ENCODE results near the gene TMEM273. TPM values are rescaled to one million over a fixed set of nuclear protein-coding genes. Genes with fewer than 3 reads are reported as not detected.

The TMEM273 gene
- total RNA-seq, 5 donors from 2014 or later (not counting 1 experiment from before 2014, with no cell fraction given), result 8.4 to 22.9 (median 15.6) TPM

- no peaks in the 10 kb centered on the region for H3K9me3 Mint-ChIP-seq
- POLR2A ChIA-PET, result no interaction called here
- DNase-seq (no peak), ATAC-seq (replicated peaks in 1 of 4) (no peak)
- Histone ChIP-seq H3K9me3 (no peaks in the 10 kb centered on the region), H3K36me3 (ENCODE audit: control insufficient read depth in 2 of 2, extremely low read depth in 1 of 2, insufficient read depth in 1 of 2, low read length in 1 of 2) (no peaks in the 10 kb centered on the region), H3K27ac (ENCODE audit: low read length) (no peak overlapping the region), H3K4me1 (ENCODE audit: control insufficient read depth in 1 of 2, extremely low read depth in 1 of 2, insufficient read depth in 2 of 2, low read length in 2 of 2) (peaks cover 0 to 37% of the 10 kb centered on the region in 2 experiments), H3K27me3 (replicated peaks in 1 of 2; ENCODE audit: control insufficient read depth in 2 of 2, extremely low read depth in 1 of 2, insufficient read depth in 2 of 2, low read length in 1 of 2) (peaks cover 0 to 5% of the 10 kb centered on the region in 2 experiments), H3K4me3 (ENCODE audit: control insufficient read depth in 1 of 2, extremely low read depth in 1 of 2, low read length in 1 of 2) (no peak overlapping the region)
- no peak overlapping the region for H3K4me3 Mint-ChIP-seq
- CTCF ChIA-PET, result interaction anchor here in 1 of 2 donors (0.6 kb wide), 1 partner anchor 45 kb away, joined by 3 read pairs; no protein-coding TSS in a partner anchor
- peaks cover 0 to 7% of the 10 kb centered on the region in 2 donors for H3K27me3 Mint-ChIP-seq
- H3K27ac Mint-ChIP-seq, result no peak overlapping the region
- peaks cover 5 to 71% (median 24%) of the 10 kb centered on the region in 3 donors for H3K4me1 Mint-ChIP-seq
- WGBS (ENCODE audit: insufficient coverage), result 91% methylated on average over 4 of the region's 8 CpGs
- no peaks in the 10 kb centered on the region for H3K36me3 Mint-ChIP-seq
Measured at GRCh38 chr10:49175587-49176309, 12.4 kb downstream of the TMEM273 start.

- no peaks in the 10 kb centered on the region for H3K9me3 ChIP-seq
- no peaks in the 10 kb centered on the region for H3K9me3 Mint-ChIP-seq
- H3K27me3 Mint-ChIP-seq, result peaks cover 0 to 7% of the 10 kb centered on the region in 2 donors
- H3K36me3 Mint-ChIP-seq, result no peaks in the 10 kb centered on the region
- DNase-seq (no peak), ATAC-seq (replicated peaks in 1 of 4) (no peak)
- H3K36me3 ChIP-seq (ENCODE audit: control insufficient read depth in 2 of 2, extremely low read depth in 1 of 2, insufficient read depth in 1 of 2, low read length in 1 of 2), result no peaks in the 10 kb centered on the region
- H3K4me1 Mint-ChIP-seq, result peaks cover 5 to 64% (median 19%) of the 10 kb centered on the region in 3 donors
- H3K4me3 Mint-ChIP-seq, result no peak overlapping the region
- no peak overlapping the region for H3K27ac Mint-ChIP-seq
- peaks cover 0 to 8% of the 10 kb centered on the region in 2 experiments for H3K27me3 ChIP-seq (replicated peaks in 1 of 2; ENCODE audit: control insufficient read depth in 2 of 2, extremely low read depth in 1 of 2, insufficient read depth in 2 of 2, low read length in 1 of 2)
- no peak overlapping the region for H3K27ac ChIP-seq (ENCODE audit: low read length)
- POLR2A ChIA-PET, result no interaction called here
- 85% methylated on average over 9 of the region's 10 CpGs for WGBS (ENCODE audit: insufficient coverage)
- H3K4me3 ChIP-seq (ENCODE audit: control insufficient read depth in 1 of 2, extremely low read depth in 1 of 2, low read length in 1 of 2), result no peak overlapping the region
- CTCF ChIA-PET, result no interaction called here
- peaks cover 0 to 37% of the 10 kb centered on the region in 2 experiments for H3K4me1 ChIP-seq (ENCODE audit: control insufficient read depth in 1 of 2, extremely low read depth in 1 of 2, insufficient read depth in 2 of 2, low read length in 2 of 2)
Measured at GRCh38 chr10:49174926-49175500, 13.2 kb downstream of the TMEM273 start.

GRCh38 chr10:49174261-49174925, 13.8 kb downstream of the TMEM273 start:
- Mint-ChIP-seq H3K36me3 (no peaks in the 10 kb centered on the region), H3K9me3 (no peaks in the 10 kb centered on the region), H3K27ac (no peak overlapping the region), H3K4me3 (no peak overlapping the region), H3K4me1 (peaks cover 5 to 62% (median 19%) of the 10 kb centered on the region in 3 donors), H3K27me3 (peaks cover 0 to 7% of the 10 kb centered on the region in 2 donors)
- Histone ChIP-seq H3K27me3 (replicated peaks in 1 of 2; ENCODE audit: control insufficient read depth in 2 of 2, extremely low read depth in 1 of 2, insufficient read depth in 2 of 2, low read length in 1 of 2) (peaks cover 0 to 8% of the 10 kb centered on the region in 2 experiments), H3K36me3 (ENCODE audit: control insufficient read depth in 2 of 2, extremely low read depth in 1 of 2, insufficient read depth in 1 of 2, low read length in 1 of 2) (no peaks in the 10 kb centered on the region), H3K4me1 (ENCODE audit: control insufficient read depth in 1 of 2, extremely low read depth in 1 of 2, insufficient read depth in 2 of 2, low read length in 2 of 2) (peaks cover 0 to 32% of the 10 kb centered on the region in 2 experiments), H3K4me3 (ENCODE audit: control insufficient read depth in 1 of 2, extremely low read depth in 1 of 2, low read length in 1 of 2) (no peak overlapping the region), H3K9me3 (no peaks in the 10 kb centered on the region), H3K27ac (ENCODE audit: low read length) (no peak overlapping the region)
- no peak for ATAC-seq (replicated peaks in 1 of 4)
- ChIA-PET CTCF (no interaction called here), POLR2A (no interaction called here)
- DNase-seq, result no peak
- 74% methylated on average over 14 of the region's 15 CpGs for WGBS (ENCODE audit: insufficient coverage)

- ChIA-PET POLR2A (no interaction called here), CTCF (interaction anchor here in 1 of 2 donors (0.9 kb wide), 1 partner anchor 10 kb away, joined by 3 read pairs; no protein-coding TSS in a partner anchor)
- ATAC-seq (replicated peaks in 1 of 4), result no peak
- no peaks in the 10 kb centered on the region for H3K9me3 Mint-ChIP-seq
- no peak overlapping the region for H3K4me3 ChIP-seq (ENCODE audit: control insufficient read depth in 1 of 2, extremely low read depth in 1 of 2, low read length in 1 of 2)
- H3K27ac ChIP-seq (ENCODE audit: low read length), result no peak overlapping the region
- H3K36me3 Mint-ChIP-seq, result no peaks in the 10 kb centered on the region
- peaks cover 0 to 8% of the 10 kb centered on the region in 2 experiments for H3K27me3 ChIP-seq (replicated peaks in 1 of 2; ENCODE audit: control insufficient read depth in 2 of 2, extremely low read depth in 1 of 2, insufficient read depth in 2 of 2, low read length in 1 of 2)
- H3K4me3 Mint-ChIP-seq, result no peak overlapping the region
- H3K4me1 Mint-ChIP-seq, result peaks cover 5 to 62% (median 17%) of the 10 kb centered on the region in 3 donors
- 89% methylated on average over 2 of the region's 4 CpGs for WGBS (ENCODE audit: insufficient coverage)
- no peak for DNase-seq
- no peaks in the 10 kb centered on the region for H3K9me3 ChIP-seq
- H3K27ac Mint-ChIP-seq, result no peak overlapping the region
- no peaks in the 10 kb centered on the region for H3K36me3 ChIP-seq (ENCODE audit: control insufficient read depth in 2 of 2, extremely low read depth in 1 of 2, insufficient read depth in 1 of 2, low read length in 1 of 2)
- peaks cover 0 to 7% of the 10 kb centered on the region in 2 donors for H3K27me3 Mint-ChIP-seq
- H3K4me1 ChIP-seq (ENCODE audit: control insufficient read depth in 1 of 2, extremely low read depth in 1 of 2, insufficient read depth in 2 of 2, low read length in 2 of 2), result peaks cover 0 to 32% of the 10 kb centered on the region in 2 experiments
Measured at GRCh38 chr10:49173853-49174252, 14.3 kb downstream of the TMEM273 start.

- peaks cover 5 to 57% (median 13%) of the 10 kb centered on the region in 3 donors for H3K4me1 Mint-ChIP-seq
Measured at GRCh38 chr10:49173201-49173772, 14.9 kb downstream of the TMEM273 start.

GRCh38 chr10:49172777-49173132, 15.4 kb downstream of the TMEM273 start:
- Mint-ChIP-seq H3K4me3 (no peak overlapping the region), H3K4me1 (peaks cover 5 to 51% (median 9%) of the 10 kb centered on the region in 3 donors), H3K9me3 (no peaks in the 10 kb centered on the region), H3K27ac (no peak overlapping the region), H3K36me3 (no peaks in the 10 kb centered on the region), H3K27me3 (peaks cover 0 to 7% of the 10 kb centered on the region in 2 donors)
- Histone ChIP-seq H3K27me3 (replicated peaks in 1 of 2; ENCODE audit: control insufficient read depth in 2 of 2, extremely low read depth in 1 of 2, insufficient read depth in 2 of 2, low read length in 1 of 2) (peaks cover 0 to 8% of the 10 kb centered on the region in 2 experiments), H3K36me3 (ENCODE audit: control insufficient read depth in 2 of 2, extremely low read depth in 1 of 2, insufficient read depth in 1 of 2, low read length in 1 of 2) (no peaks in the 10 kb centered on the region), H3K4me1 (ENCODE audit: control insufficient read depth in 1 of 2, extremely low read depth in 1 of 2, insufficient read depth in 2 of 2, low read length in 2 of 2) (peaks cover 0 to 26% of the 10 kb centered on the region in 2 experiments), H3K27ac (ENCODE audit: low read length) (no peak overlapping the region), H3K4me3 (ENCODE audit: control insufficient read depth in 1 of 2, extremely low read depth in 1 of 2, low read length in 1 of 2) (no peak overlapping the region), H3K9me3 (no peaks in the 10 kb centered on the region)
- CTCF ChIA-PET, result interaction anchor here in 1 of 2 donors (0.9 kb wide), 1 partner anchor 9 kb away, joined by 3 read pairs; no protein-coding TSS in a partner anchor
- DNase-seq (no peak), ATAC-seq (replicated peaks in 1 of 4) (no peak)
- WGBS (ENCODE audit: insufficient coverage), result 90% methylated on average over 2 of the region's 3 CpGs
- POLR2A ChIA-PET, result no interaction called here

More at GRCh38 chr10:49173201-49173772, 14.9 kb downstream of the TMEM273 start:
- peaks cover 0 to 31% of the 10 kb centered on the region in 2 experiments for H3K4me1 ChIP-seq (ENCODE audit: control insufficient read depth in 1 of 2, extremely low read depth in 1 of 2, insufficient read depth in 2 of 2, low read length in 2 of 2)
- ATAC-seq (replicated peaks in 1 of 4) (no peak), DNase-seq (no peak)
- Mint-ChIP-seq H3K9me3 (no peaks in the 10 kb centered on the region), H3K36me3 (no peaks in the 10 kb centered on the region), H3K27ac (no peak overlapping the region), H3K27me3 (peaks cover 0 to 7% of the 10 kb centered on the region in 2 donors), H3K4me3 (no peak overlapping the region)
- ChIA-PET POLR2A (no interaction called here), CTCF (interaction anchor here in 1 of 2 donors (0.9 kb wide), 1 partner anchor 9 kb away, joined by 3 read pairs; no protein-coding TSS in a partner anchor)
- no peaks in the 10 kb centered on the region for H3K36me3 ChIP-seq (ENCODE audit: control insufficient read depth in 2 of 2, extremely low read depth in 1 of 2, insufficient read depth in 1 of 2, low read length in 1 of 2)
- no peak overlapping the region for H3K27ac ChIP-seq (ENCODE audit: low read length)
- WGBS (ENCODE audit: insufficient coverage), result 82% methylated on average over 4 of the region's 11 CpGs
- peaks cover 0 to 8% of the 10 kb centered on the region in 2 experiments for H3K27me3 ChIP-seq (replicated peaks in 1 of 2; ENCODE audit: control insufficient read depth in 2 of 2, extremely low read depth in 1 of 2, insufficient read depth in 2 of 2, low read length in 1 of 2)
- no peak overlapping the region for H3K4me3 ChIP-seq (ENCODE audit: control insufficient read depth in 1 of 2, extremely low read depth in 1 of 2, low read length in 1 of 2)
- no peaks in the 10 kb centered on the region for H3K9me3 ChIP-seq

All from T-cell (primary cell).